ENCODE data around the gene HDAC9. TPM values are rescaled to one million over a fixed set of nuclear protein-coding genes. Genes with fewer than 3 reads are reported as not detected.

The HDAC9 gene
- total and polyA plus RNA-seq, 2 donors (not counting 1 experiment from before 2014, with no cell fraction given), result 2.9 to 7.9 TPM

GRCh38 chr7:18521236-18521589 lies 25.7 kb downstream of the HDAC9 start:
- H3K4me1 ChIP-seq (ENCODE audit: control insufficient read depth, extremely low read depth, insufficient read depth, low read length), result peaks cover 3% of the 10 kb centered on the region
- no peak overlapping the region for H3K27ac ChIP-seq (ENCODE audit: insufficient read depth, low read length)
- no peaks in the 10 kb centered on the region for H3K9me3 ChIP-seq (ENCODE audit: control insufficient read depth, insufficient read depth, low read depth, low read length)
- H3K79me2 ChIP-seq (ENCODE audit: control insufficient read depth, insufficient read depth, low read length), result no peaks in the 10 kb centered on the region
- no peak overlapping the region for H3K4me2 ChIP-seq (ENCODE audit: extremely low read depth, insufficient read depth, low read length)
- TF ChIP-seq EZH2 (IDR thresholded peaks at IDR 0.05; ENCODE audit: low read length, missing control alignments) (no peak), CTCF (conservative IDR thresholded peaks at IDR 0.05 in 1 of 2, IDR thresholded peaks at IDR 0.05 in 1 of 2; ENCODE audit: low read depth in 1 of 2, low read length in 2 of 2) (no peak)
- no peaks in the 10 kb centered on the region for H3K27me3 ChIP-seq (ENCODE audit: control insufficient read depth, insufficient read depth, low read length)
- DNase-seq (ENCODE audit: low read depth in 2 of 2), result no peak
- no peaks in the 10 kb centered on the region for H4K20me1 ChIP-seq (ENCODE audit: control insufficient read depth, extremely low read depth, insufficient read depth, low read length)
- no peak overlapping the region for H3K9ac ChIP-seq (ENCODE audit: insufficient read depth, low read length)
- no peak overlapping the region for H3K4me3 ChIP-seq (replicated peaks in 1 of 4; ENCODE audit: control extremely low read depth in 1 of 4, insufficient read depth in 1 of 4, low read depth in 3 of 4, low read length in 4 of 4)
- no peaks in the 10 kb centered on the region for H3K36me3 ChIP-seq (ENCODE audit: control insufficient read depth, insufficient read depth, low read length)
- H2AFZ ChIP-seq (ENCODE audit: low read length), result no peak overlapping the region

DNA sequence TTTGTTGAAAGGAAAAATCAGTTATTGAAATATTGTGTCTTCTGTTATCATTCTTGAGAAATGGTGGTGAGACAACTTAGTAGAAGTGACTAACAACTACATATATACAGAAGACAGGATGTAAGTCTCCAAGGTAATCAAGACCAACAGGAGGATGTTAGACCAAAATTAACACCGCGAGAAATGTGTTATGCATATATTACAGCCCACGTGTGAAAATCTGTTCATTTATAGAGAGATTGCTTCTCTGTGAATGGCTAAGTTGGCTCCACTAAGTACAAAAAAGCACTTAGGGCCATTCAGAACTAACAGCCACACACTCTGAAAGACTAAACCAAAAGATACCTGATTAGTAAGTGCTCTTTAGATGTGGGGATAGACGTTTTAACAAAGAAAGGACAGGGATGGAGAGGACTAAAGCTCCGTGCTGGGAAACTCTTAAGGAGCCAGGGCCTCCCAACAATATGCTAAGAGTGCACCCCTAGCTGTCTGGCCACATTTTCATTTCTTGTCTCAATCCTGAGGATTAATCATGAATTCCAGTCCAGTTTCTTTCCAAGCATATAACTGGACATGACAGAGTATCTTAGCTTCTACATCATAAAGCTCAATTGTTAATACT lies 26.5 kb downstream of the HDAC9 start:
- H4K20me1 ChIP-seq (ENCODE audit: control insufficient read depth, extremely low read depth, insufficient read depth, low read length), result no peaks in the 10 kb centered on the region
- no peaks in the 10 kb centered on the region for H3K9me3 ChIP-seq (ENCODE audit: control insufficient read depth, insufficient read depth, low read depth, low read length)
- no peak overlapping the region for H2AFZ ChIP-seq (ENCODE audit: low read length)
- no peaks in the 10 kb centered on the region for H3K27me3 ChIP-seq (ENCODE audit: control insufficient read depth, insufficient read depth, low read length)
- DNase-seq (ENCODE audit: low read depth in 2 of 2), result peak in 1 of 2 donors; percentile 19
- no peak overlapping the region for H3K9ac ChIP-seq (ENCODE audit: insufficient read depth, low read length)
- TF ChIP-seq EZH2 (IDR thresholded peaks at IDR 0.05; ENCODE audit: low read length, missing control alignments) (no peak), CTCF (conservative IDR thresholded peaks at IDR 0.05 in 1 of 2, IDR thresholded peaks at IDR 0.05 in 1 of 2; ENCODE audit: low read depth in 1 of 2, low read length in 2 of 2) (no peak)
- no peaks in the 10 kb centered on the region for H3K79me2 ChIP-seq (ENCODE audit: control insufficient read depth, insufficient read depth, low read length)
- H3K27ac ChIP-seq (ENCODE audit: insufficient read depth, low read length), result no peak overlapping the region
- no peak overlapping the region for H3K4me2 ChIP-seq (ENCODE audit: extremely low read depth, insufficient read depth, low read length)
- peaks cover 3% of the 10 kb centered on the region for H3K4me1 ChIP-seq (ENCODE audit: control insufficient read depth, extremely low read depth, insufficient read depth, low read length)
- no peaks in the 10 kb centered on the region for H3K36me3 ChIP-seq (ENCODE audit: control insufficient read depth, insufficient read depth, low read length)
- H3K4me3 ChIP-seq (replicated peaks in 1 of 4; ENCODE audit: control extremely low read depth in 1 of 4, insufficient read depth in 1 of 4, low read depth in 3 of 4, low read length in 4 of 4), result no peak overlapping the region

DNA sequence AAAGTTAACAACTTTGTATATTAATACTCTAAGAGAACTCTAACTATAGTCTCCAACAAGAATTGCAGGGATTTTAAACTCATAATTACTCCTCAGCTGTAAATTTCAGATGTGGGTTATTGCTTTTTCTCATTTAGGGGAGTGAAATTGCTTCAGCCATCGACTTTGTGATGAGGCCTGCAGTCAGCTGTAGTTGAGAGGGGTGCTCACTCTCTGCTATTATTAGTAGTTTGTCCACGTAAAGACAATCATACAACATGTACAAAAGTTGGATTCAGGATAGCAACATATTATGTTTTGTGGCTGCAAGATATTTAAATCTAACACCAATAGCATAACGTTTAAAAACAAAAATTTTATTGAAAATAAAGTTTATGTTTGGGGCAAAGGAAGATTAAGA lies 28.7 kb downstream of the HDAC9 start:
- Histone ChIP-seq H3K4me1 (ENCODE audit: control insufficient read depth, extremely low read depth, insufficient read depth, low read length) (peaks cover 3% of the 10 kb centered on the region), H3K4me3 (replicated peaks in 1 of 4; ENCODE audit: control extremely low read depth in 1 of 4, insufficient read depth in 1 of 4, low read depth in 3 of 4, low read length in 4 of 4) (no peak overlapping the region), H4K20me1 (ENCODE audit: control insufficient read depth, extremely low read depth, insufficient read depth, low read length) (no peaks in the 10 kb centered on the region), H3K9me3 (ENCODE audit: control insufficient read depth, insufficient read depth, low read depth, low read length) (no peaks in the 10 kb centered on the region), H3K27ac (ENCODE audit: insufficient read depth, low read length) (no peak overlapping the region), H3K36me3 (ENCODE audit: control insufficient read depth, insufficient read depth, low read length) (no peaks in the 10 kb centered on the region), H3K9ac (ENCODE audit: insufficient read depth, low read length) (no peak overlapping the region), H2AFZ (ENCODE audit: low read length) (no peak overlapping the region), H3K27me3 (ENCODE audit: control insufficient read depth, insufficient read depth, low read length) (no peaks in the 10 kb centered on the region), H3K79me2 (ENCODE audit: control insufficient read depth, insufficient read depth, low read length) (no peaks in the 10 kb centered on the region), H3K4me2 (ENCODE audit: extremely low read depth, insufficient read depth, low read length) (no peak overlapping the region)
- TF ChIP-seq EZH2 (IDR thresholded peaks at IDR 0.05; ENCODE audit: low read length, missing control alignments) (no peak), CTCF (conservative IDR thresholded peaks at IDR 0.05 in 1 of 2, IDR thresholded peaks at IDR 0.05 in 1 of 2; ENCODE audit: low read depth in 1 of 2, low read length in 2 of 2) (no peak)
- no peak for DNase-seq (ENCODE audit: low read depth in 2 of 2)

All from fibroblast of lung (primary cell).